Measurements from ENCODE around the gene ULK4.
"Not testable (repeated sequence)": the region's sequence is repeated elsewhere in the genome, so short reads cannot be mapped to it uniquely, and the experiment has no call there.

The ULK4 gene

GRCh38 chr3:41502481-41502880, 459.4 kb downstream of the ULK4 start:
- no peak for DNase-seq (ENCODE audit: low read depth)

- DNase-seq (ENCODE audit: low read depth), result no peak
Measured at GRCh38 chr3:41502023-41502422, 459.9 kb downstream of the ULK4 start.

- no peak for DNase-seq (ENCODE audit: low read depth)
Measured at GRCh38 chr3:41498847-41499246, 463.1 kb downstream of the ULK4 start.

GRCh38 chr3:41490360-41490759, 471.5 kb downstream of the ULK4 start:
- DNase-seq (ENCODE audit: low read depth), result no peak

GRCh38 chr3:41489231-41489630, 472.7 kb downstream of the ULK4 start:
- no peak for DNase-seq (ENCODE audit: low read depth)

GRCh38 chr3:41488501-41488900, 473.4 kb downstream of the ULK4 start:
- no peak for DNase-seq (ENCODE audit: low read depth)

GRCh38 chr3:41485484-41485883, 476.4 kb downstream of the ULK4 start:
- DNase-seq (ENCODE audit: low read depth), result no peak

- DNase-seq (ENCODE audit: low read depth), result no peak
Measured at GRCh38 chr3:41482134-41482533, 479.8 kb downstream of the ULK4 start.

GRCh38 chr3:41478278-41478677, 483.6 kb downstream of the ULK4 start:
- no peak for DNase-seq (ENCODE audit: low read depth)

GRCh38 chr3:41477399-41478014, 484.4 kb downstream of the ULK4 start:
- no peak for DNase-seq (ENCODE audit: low read depth)

GRCh38 chr3:41469083-41469482, 492.8 kb downstream of the ULK4 start:
- no peak for DNase-seq (ENCODE audit: low read depth)

GRCh38 chr3:41467481-41467880, 494.4 kb downstream of the ULK4 start:
- DNase-seq (ENCODE audit: low read depth), result no peak

GRCh38 chr3:41464858-41465257, 497.0 kb downstream of the ULK4 start:
- no peak for DNase-seq (ENCODE audit: low read depth)

GRCh38 chr3:41464401-41464800, 497.5 kb downstream of the ULK4 start:
- no peak for DNase-seq (ENCODE audit: low read depth)

- no peak for DNase-seq (ENCODE audit: low read depth)
Measured at GRCh38 chr3:41462103-41462691, 499.7 kb downstream of the ULK4 start.

GRCh38 chr3:41460736-41461135, 501.2 kb downstream of the ULK4 start:
- DNase-seq (ENCODE audit: low read depth), result no peak

- no peak for DNase-seq (ENCODE audit: low read depth)
Measured at GRCh38 chr3:41457176-41457575, 504.7 kb downstream of the ULK4 start.

GRCh38 chr3:41456162-41456561, 505.7 kb downstream of the ULK4 start:
- no peak for DNase-seq (ENCODE audit: low read depth)

- DNase-seq (ENCODE audit: low read depth), result not testable (repeated sequence)
Measured at GRCh38 chr3:41453618-41454017, 508.3 kb downstream of the ULK4 start.

- DNase-seq (ENCODE audit: low read depth), result no peak
Measured at GRCh38 chr3:41450416-41451231, 511.3 kb downstream of the ULK4 start.

GRCh38 chr3:41448396-41448795, 513.5 kb downstream of the ULK4 start:
- DNase-seq (ENCODE audit: low read depth), result no peak

GRCh38 chr3:41447701-41448100, 514.2 kb downstream of the ULK4 start:
- DNase-seq (ENCODE audit: low read depth), result no peak

- DNase-seq (ENCODE audit: low read depth), result not testable (repeated sequence)
Measured at GRCh38 chr3:41446316-41446715, 515.6 kb downstream of the ULK4 start.
